ENCODE data around the gene GGTLC1. TPM values are rescaled to one million over a fixed set of nuclear protein-coding genes. Genes with fewer than 3 reads are reported as not detected.

GGTLC1 gene
- total RNA-seq, 1 experiment from 2014 or later, result not detected

GRCh38 chr20:24016607-24017457 is 28.3 kb upstream of the GGTLC1 start:
- no peaks in the 10 kb centered on the region for H3K36me3 Mint-ChIP-seq (ENCODE audit: insufficient read depth in 1 of 3, low read depth in 3 of 3)
- TF ChIP-seq, protein P1, sequence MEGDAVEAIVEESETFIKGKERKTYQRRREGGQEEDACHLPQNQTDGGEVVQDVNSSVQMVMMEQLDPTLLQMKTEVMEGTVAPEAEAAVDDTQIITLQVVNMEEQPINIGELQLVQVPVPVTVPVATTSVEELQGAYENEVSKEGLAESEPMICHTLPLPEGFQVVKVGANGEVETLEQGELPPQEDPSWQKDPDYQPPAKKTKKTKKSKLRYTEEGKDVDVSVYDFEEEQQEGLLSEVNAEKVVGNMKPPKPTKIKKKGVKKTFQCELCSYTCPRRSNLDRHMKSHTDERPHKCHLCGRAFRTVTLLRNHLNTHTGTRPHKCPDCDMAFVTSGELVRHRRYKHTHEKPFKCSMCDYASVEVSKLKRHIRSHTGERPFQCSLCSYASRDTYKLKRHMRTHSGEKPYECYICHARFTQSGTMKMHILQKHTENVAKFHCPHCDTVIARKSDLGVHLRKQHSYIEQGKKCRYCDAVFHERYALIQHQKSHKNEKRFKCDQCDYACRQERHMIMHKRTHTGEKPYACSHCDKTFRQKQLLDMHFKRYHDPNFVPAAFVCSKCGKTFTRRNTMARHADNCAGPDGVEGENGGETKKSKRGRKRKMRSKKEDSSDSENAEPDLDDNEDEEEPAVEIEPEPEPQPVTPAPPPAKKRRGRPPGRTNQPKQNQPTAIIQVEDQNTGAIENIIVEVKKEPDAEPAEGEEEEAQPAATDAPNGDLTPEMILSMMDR (conservative IDR thresholded peaks at IDR 0.05), result no peak
- no peaks in the 10 kb centered on the region for H3K4me1 Mint-ChIP-seq
- H2AK5ac ChIP-seq (ENCODE audit: insufficient read length, low read length), result no peak overlapping the region
- H2BK15ac ChIP-seq (ENCODE audit: low read depth, low read length), result no peak overlapping the region
- H3K4ac ChIP-seq (ENCODE audit: low read depth, low read length), result no peak overlapping the region
- no CpG with 5 or more reads among the region's 8 CpGs for WGBS (ENCODE audit: extremely low coverage, insufficient read length, low lambda C conversion rate)
- peaks cover 3% of the 10 kb centered on the region; the same call in 1 of the 2 replicates for H3K27me3 Mint-ChIP-seq (ENCODE audit: low read depth)
- H2BK20ac ChIP-seq (ENCODE audit: low read depth, low read length, poor library complexity, severe bottlenecking), result no peak overlapping the region
- no peaks in the 10 kb centered on the region; a peak in 1 of 5 replicates for H3K9me3 Mint-ChIP-seq
- H2AFZ ChIP-seq (ENCODE audit: low read length), result no peak overlapping the region
- H3K14ac ChIP-seq (ENCODE audit: insufficient read depth, low read length), result no peak overlapping the region
- no peak overlapping the region for H2BK120ac ChIP-seq (ENCODE audit: low read depth, low read length, poor library complexity, severe bottlenecking)
- no peaks in the 10 kb centered on the region for H3K4me1 ChIP-seq (ENCODE audit: insufficient read depth, low read length)
- H3K4me2 ChIP-seq (ENCODE audit: insufficient read depth, insufficient read length, low read length), result no peak overlapping the region
- H3K27ac Mint-ChIP-seq, result peak overlapping the region in 1 of 3 experiments; percentile 3; a peak in 1 of 7 replicates
- no peaks in the 10 kb centered on the region for H3K9me3 ChIP-seq (ENCODE audit: control insufficient read depth, low read depth, low read length)
- no peak overlapping the region for H3K9ac ChIP-seq (ENCODE audit: extremely low read depth, insufficient read length, low read length)
- no peak overlapping the region for H4K91ac ChIP-seq (ENCODE audit: insufficient read length, low read depth, low read length)
- no peak overlapping the region for H3K4me3 Mint-ChIP-seq
- no peak for DNase-seq
- H3K56ac ChIP-seq (ENCODE audit: insufficient read length, low read depth, low read length), result no peak overlapping the region
- H3K18ac ChIP-seq (ENCODE audit: insufficient read length, low read depth, low read length), result no peak overlapping the region
- H3K79me2 ChIP-seq (ENCODE audit: insufficient read depth, low read length), result no peaks in the 10 kb centered on the region
- no peak overlapping the region for H4K5ac ChIP-seq (ENCODE audit: insufficient read length, low read depth, low read length)
- no peaks in the 10 kb centered on the region for H3K27me3 ChIP-seq (ENCODE audit: insufficient read depth, low read length)
- no peak overlapping the region for H2BK5ac ChIP-seq (ENCODE audit: insufficient read length, low read length)
- H3T11ph ChIP-seq (ENCODE audit: low read length), result no peak overlapping the region
- H4K8ac ChIP-seq (replicated peaks; ENCODE audit: insufficient read length, low read depth, low read length), result no peak overlapping the region
- H3K27ac ChIP-seq (ENCODE audit: insufficient read length, low read depth, low read length), result no peak overlapping the region
- H2BK12ac ChIP-seq (ENCODE audit: insufficient read length, low read depth, low read length), result no peak overlapping the region
- H3K23ac ChIP-seq (ENCODE audit: insufficient read length, low read depth, low read length), result no peak overlapping the region
- no peaks in the 10 kb centered on the region for H4K20me1 ChIP-seq (ENCODE audit: control insufficient read depth, insufficient read depth, insufficient read length)
- no peaks in the 10 kb centered on the region for H3K79me1 ChIP-seq (ENCODE audit: insufficient read depth, low read depth, low read length, poor library complexity, severe bottlenecking)
- no peaks in the 10 kb centered on the region for H3K23me2 ChIP-seq (ENCODE audit: insufficient read length, low read depth, low read length, poor library complexity, severe bottlenecking)
